H9 (cell line): ENCODE results near the gene STX7. TPM values are rescaled to one million over a fixed set of nuclear protein-coding genes. Genes with fewer than 3 reads are reported as not detected.

Experiments
- DNase-seq: peaks from one replicate; pipeline ENCODE4 v3.0.0-alpha.2; 2017
- H2AFZ ChIP-seq: one replicate; pipeline ENCODE4 v1.6.1; 2013; ENCODE audit warnings: mild to moderate bottlenecking, low read length, control low read depth, moderate library complexity
- H2AK5ac ChIP-seq: 2 replicates; pipeline ENCODE4 v1.6.1; 2013; ENCODE audit warnings: low read length, control low read depth, mixed read lengths; ENCODE audit not compliant: insufficient read length
- H2BK120ac ChIP-seq: one replicate; pipeline ENCODE4 v1.6.1; 2013; ENCODE audit warnings: low read depth, mild to moderate bottlenecking, low read length, control low read depth, inconsistent platforms; ENCODE audit not compliant: poor library complexity, severe bottlenecking
- H2BK12ac ChIP-seq: 2 replicates; pipeline ENCODE4 v1.6.1; 2013; ENCODE audit warnings: low read length, control low read depth, mixed read lengths, low read depth; ENCODE audit not compliant: insufficient read length
- H2BK15ac ChIP-seq: 2 replicates; pipeline ENCODE4 v1.6.1; 2013; ENCODE audit warnings: low read depth, low read length, control low read depth
- H2BK20ac ChIP-seq: one replicate; pipeline ENCODE4 v1.6.1; 2013; ENCODE audit warnings: low read depth, mild to moderate bottlenecking, low read length, control low read depth, inconsistent platforms; ENCODE audit not compliant: poor library complexity, severe bottlenecking
- H2BK5ac ChIP-seq: 2 replicates; pipeline ENCODE4 v1.6.1; 2013; ENCODE audit warnings: low read length, control low read depth, mixed read lengths; ENCODE audit not compliant: insufficient read length
- H3K14ac ChIP-seq: 2 replicates; pipeline ENCODE4 v1.6.1; 2013; ENCODE audit warnings: low read length, control low read depth; ENCODE audit not compliant: insufficient read depth
- H3K18ac ChIP-seq: 2 replicates; pipeline ENCODE4 v1.6.1; 2013; ENCODE audit warnings: low read depth, mild to moderate bottlenecking, mixed read lengths, low read length, control low read depth; ENCODE audit not compliant: insufficient read length
- H3K23ac ChIP-seq: 2 replicates; pipeline ENCODE4 v1.6.1; 2013; ENCODE audit warnings: low read length, control low read depth, mixed read lengths, low read depth; ENCODE audit not compliant: insufficient read length
- H3K23me2 ChIP-seq: 2 replicates; pipeline ENCODE4 v1.6.1; 2013; ENCODE audit warnings: low read depth, mild to moderate bottlenecking, mixed read lengths, low read length, control low read depth; ENCODE audit not compliant: insufficient read length, poor library complexity, severe bottlenecking
- H3K27ac ChIP-seq: 2 replicates; pipeline ENCODE4 v1.5.1; 2013; ENCODE audit warnings: low read length, control low read depth, mixed read lengths, low read depth; ENCODE audit not compliant: insufficient read length
- H3K27me3 ChIP-seq: 2 replicates; pipeline ENCODE4 v1.6.1; 2013; ENCODE audit warnings: low read length, control low read depth, inconsistent platforms; ENCODE audit not compliant: insufficient read depth
- H3K4ac ChIP-seq: 2 replicates; pipeline ENCODE4 v1.6.1; 2013; ENCODE audit warnings: low read depth, mild to moderate bottlenecking, control low read depth, inconsistent platforms, low read length, moderate library complexity
- H3K4me1 ChIP-seq: 2 replicates; pipeline ENCODE4 v1.6.1; 2013; ENCODE audit warnings: low read length, control low read depth, inconsistent platforms; ENCODE audit not compliant: insufficient read depth
- H3K4me2 ChIP-seq: 2 replicates; pipeline ENCODE4 v1.6.1; 2013; ENCODE audit warnings: low read length, control low read depth, mixed read lengths; ENCODE audit not compliant: insufficient read length, insufficient read depth
- H3K56ac ChIP-seq: 2 replicates; pipeline ENCODE4 v1.6.1; 2013; ENCODE audit warnings: low read depth, mild to moderate bottlenecking, mixed read lengths, low read length, control low read depth; ENCODE audit not compliant: insufficient read length
- H3K79me1 ChIP-seq: 2 replicates; pipeline ENCODE4 v1.6.1; 2013; ENCODE audit warnings: low read depth, mild to moderate bottlenecking, moderate library complexity, low read length, control low read depth, inconsistent platforms; ENCODE audit not compliant: insufficient read depth, poor library complexity, severe bottlenecking
- H3K79me2 ChIP-seq: 2 replicates; pipeline ENCODE4 v1.6.1; 2013; ENCODE audit warnings: low read length, control low read depth, inconsistent platforms; ENCODE audit not compliant: insufficient read depth
- H3K9ac ChIP-seq: 2 replicates; pipeline ENCODE4 v1.6.1; 2013; ENCODE audit warnings: low read length, control low read depth, mixed read lengths; ENCODE audit not compliant: insufficient read length; ENCODE audit errors: extremely low read depth
- H3K9me3 ChIP-seq: one replicate; pipeline ENCODE4 v1.6.1; 2013; ENCODE audit warnings: low read depth, low read length, inconsistent platforms; ENCODE audit not compliant: control insufficient read depth
- H3T11ph ChIP-seq: one replicate; pipeline ENCODE4 v1.6.1; 2013; ENCODE audit warnings: mild to moderate bottlenecking, low read length, control low read depth, inconsistent platforms
- H4K20me1 ChIP-seq: one replicate; pipeline ENCODE4 v1.6.1; 2013; ENCODE audit not compliant: control insufficient read depth, insufficient read length, insufficient read depth
- H4K5ac ChIP-seq: 2 replicates; pipeline ENCODE4 v1.6.1; 2013; ENCODE audit warnings: low read depth, mild to moderate bottlenecking, mixed read lengths, low read length, control low read depth; ENCODE audit not compliant: insufficient read length
- H4K8ac ChIP-seq: replicated peaks from 2 replicates; pipeline ENCODE4 v1.6.1; 2013; ENCODE audit warnings: low read length, control low read depth, mixed read lengths, low read depth; ENCODE audit not compliant: insufficient read length
- H4K91ac ChIP-seq: 2 replicates; pipeline ENCODE4 v1.6.1; 2013; ENCODE audit warnings: low read depth, mild to moderate bottlenecking, moderate library complexity, mixed read lengths, low read length, control low read depth; ENCODE audit not compliant: insufficient read length
- H3K27ac Mint-ChIP-seq, 3 experiments: 2 replicates in 2 of 3; 3 replicates in 1 of 3; pipeline ENCODE4 v1.8.0; 2020 to 2021; ENCODE audit warnings: mixed read lengths in 3 of 3, mild to moderate bottlenecking in 1 of 3, moderate library complexity in 1 of 3
- H3K27me3 Mint-ChIP-seq: 2 replicates; pipeline ENCODE4 v1.8.0; 2021; ENCODE audit warnings: low read depth, mild to moderate bottlenecking, moderate library complexity, mixed read lengths
- H3K36me3 Mint-ChIP-seq, 3 experiments: 2 replicates in 2 of 3; 3 replicates in 1 of 3; pipeline ENCODE4 v1.8.0; 2020 to 2021; ENCODE audit warnings: low read depth in 3 of 3, mixed read lengths in 3 of 3; ENCODE audit not compliant: insufficient read depth in 1 of 3
- H3K4me1 Mint-ChIP-seq, 2 experiments: 2 replicates each; pipeline ENCODE4 v1.8.0; 2020; ENCODE audit warnings: mixed read lengths in 2 of 2
- H3K4me3 Mint-ChIP-seq, 2 experiments: 2 replicates in 1 of 2; 3 replicates in 1 of 2; pipeline ENCODE4 v1.8.0; 2020 to 2021; ENCODE audit warnings: mild to moderate bottlenecking in 2 of 2, mixed read lengths in 2 of 2, moderate library complexity in 1 of 2
- H3K9me3 Mint-ChIP-seq, 2 experiments: 2 replicates in 1 of 2; 3 replicates in 1 of 2; pipeline ENCODE4 v1.8.0; 2020; ENCODE audit warnings: mild to moderate bottlenecking in 2 of 2, mixed read lengths in 2 of 2, moderate library complexity in 1 of 2
- WGBS: extraction: QIAGEN DNeasy Blood & Tissue Kit; methylation state at CpG from one replicate; pipeline ENCODE4 v1.1.7; 2013; ENCODE audit warnings: missing lambda C conversion rate, low lambda C conversion rate, mixed read lengths; ENCODE audit not compliant: insufficient read length; ENCODE audit errors: extremely low coverage; 5-methylcytosine and 5-hydroxymethylcytosine counted together
- total RNA-seq: library from RNA; stranded (reverse); gene quantifications from 2 replicates; pipeline ENCODE4 v1.2.1, GENCODE V29; 2021
- TF ChIP-seq, protein P1 (sequence below): fragments of 200-600 bp; sonication (generic); conservative IDR thresholded peaks from 3 replicates; pipeline ENCODE4 v1.8.0; 2021; ENCODE audit warnings: antibody characterized with exemption, mild to moderate bottlenecking

STX7 gene
- total RNA-seq, 1 experiment from 2014 or later = 30.0 TPM

DNA sequence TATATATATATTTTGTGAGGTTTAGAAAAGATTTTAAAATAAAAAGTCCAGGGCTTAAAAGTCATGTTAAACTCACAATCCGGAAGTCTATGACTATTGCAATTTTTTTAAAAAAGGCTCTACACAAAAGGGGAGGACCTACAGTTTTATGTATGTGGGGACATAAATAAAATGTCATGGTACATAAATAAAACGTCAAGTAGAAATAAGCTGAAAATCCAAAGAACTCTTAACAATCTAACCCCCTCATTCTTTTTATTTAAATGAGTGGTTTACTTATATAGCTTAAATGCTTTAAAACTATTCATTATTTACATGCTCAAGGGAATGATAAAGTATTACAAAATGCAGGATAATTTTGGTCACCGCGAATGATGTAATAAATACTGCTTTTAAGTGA, 36.2 kb downstream of the STX7 start:
- no peak overlapping the region for H3K4ac ChIP-seq
- no peak overlapping the region for H4K8ac ChIP-seq
- Mint-ChIP-seq H3K9me3 (no peaks in the 10 kb centered on the region), H3K36me3 (no peaks in the 10 kb centered on the region; a peak in 1 of 7 replicates), H3K27ac (no peak overlapping the region), H3K27me3 (no peaks in the 10 kb centered on the region), H3K4me3 (no peak overlapping the region), H3K4me1 (peaks cover 3% of the 10 kb centered on the region in 2 experiments; a peak in 2 of 4 replicates)
- DNase-seq = no peak
- no peaks in the 10 kb centered on the region for H3K9me3 ChIP-seq
- H3K79me2 ChIP-seq = no peaks in the 10 kb centered on the region
- no peak overlapping the region for H2AFZ ChIP-seq
- no peak overlapping the region for H4K91ac ChIP-seq
- H3K18ac ChIP-seq = no peak overlapping the region
- H3K4me1 ChIP-seq = no peaks in the 10 kb centered on the region
- no peak overlapping the region for H2BK120ac ChIP-seq
- H3K27ac ChIP-seq = no peak overlapping the region
- no peak overlapping the region for H3K9ac ChIP-seq
- H3K23ac ChIP-seq = no peak overlapping the region
- H3K27me3 ChIP-seq = no peaks in the 10 kb centered on the region
- no CpG with 5 or more reads among the region's 4 CpGs for WGBS
- H3T11ph ChIP-seq = no peak overlapping the region
- H2BK15ac ChIP-seq = no peak overlapping the region
- no peaks in the 10 kb centered on the region for H3K79me1 ChIP-seq
- H4K5ac ChIP-seq = no peak overlapping the region
- no peaks in the 10 kb centered on the region for H4K20me1 ChIP-seq
- no peak overlapping the region for H2BK12ac ChIP-seq
- no peak overlapping the region for H3K56ac ChIP-seq
- no peak overlapping the region for H3K4me2 ChIP-seq
- TF ChIP-seq, protein P1, sequence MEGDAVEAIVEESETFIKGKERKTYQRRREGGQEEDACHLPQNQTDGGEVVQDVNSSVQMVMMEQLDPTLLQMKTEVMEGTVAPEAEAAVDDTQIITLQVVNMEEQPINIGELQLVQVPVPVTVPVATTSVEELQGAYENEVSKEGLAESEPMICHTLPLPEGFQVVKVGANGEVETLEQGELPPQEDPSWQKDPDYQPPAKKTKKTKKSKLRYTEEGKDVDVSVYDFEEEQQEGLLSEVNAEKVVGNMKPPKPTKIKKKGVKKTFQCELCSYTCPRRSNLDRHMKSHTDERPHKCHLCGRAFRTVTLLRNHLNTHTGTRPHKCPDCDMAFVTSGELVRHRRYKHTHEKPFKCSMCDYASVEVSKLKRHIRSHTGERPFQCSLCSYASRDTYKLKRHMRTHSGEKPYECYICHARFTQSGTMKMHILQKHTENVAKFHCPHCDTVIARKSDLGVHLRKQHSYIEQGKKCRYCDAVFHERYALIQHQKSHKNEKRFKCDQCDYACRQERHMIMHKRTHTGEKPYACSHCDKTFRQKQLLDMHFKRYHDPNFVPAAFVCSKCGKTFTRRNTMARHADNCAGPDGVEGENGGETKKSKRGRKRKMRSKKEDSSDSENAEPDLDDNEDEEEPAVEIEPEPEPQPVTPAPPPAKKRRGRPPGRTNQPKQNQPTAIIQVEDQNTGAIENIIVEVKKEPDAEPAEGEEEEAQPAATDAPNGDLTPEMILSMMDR = no peak
- H2AK5ac ChIP-seq = no peak overlapping the region
- H2BK5ac ChIP-seq = no peak overlapping the region
- no peak overlapping the region for H3K14ac ChIP-seq
- no peak overlapping the region for H2BK20ac ChIP-seq
- no peaks in the 10 kb centered on the region for H3K23me2 ChIP-seq
